Psoas muscle (tissue), 8 donors: ENCODE data around the gene ADAMTS12. TPM values are rescaled to one million over a fixed set of nuclear protein-coding genes. Genes with fewer than 3 reads are reported as not detected.
"Not testable (repeated sequence)": the region's sequence is repeated elsewhere in the genome, so short reads cannot be mapped to it uniquely, and the experiment has no call there.

Experiments
- ATAC-seq, 4 donors: fragments of 200-7000 bp; cut with Tn5 transposase; one replicate each; pipeline ENCODE4 v1.9.1; 2020; ENCODE audit warnings: moderate library complexity in 3 of 4, mild to moderate bottlenecking in 2 of 4
- DNase-seq, 2 donors: peaks; one replicate each; pipeline ENCODE4 v3.0.0-alpha.2; 2020
- H3K27ac ChIP-seq: fragments of 200-600 bp; one replicate; pipeline ENCODE4 v1.8.0; 2022
- H3K27me3 ChIP-seq, 3 donors: fragments of 200-600 bp in 1 of 3; one replicate each; pipeline versions ENCODE4 v1.6.1 to v1.8.0; 2013 to 2022; ENCODE audit warnings: low read length in 2 of 3, mild to moderate bottlenecking in 2 of 3, moderate library complexity in 1 of 3; ENCODE audit not compliant: insufficient read depth in 3 of 3
- H3K36me3 ChIP-seq, 2 donors: fragments of 200-600 bp in 1 of 2; one replicate each; pipeline versions ENCODE4 v1.6.1 to v1.8.0; 2013 to 2022; ENCODE audit warnings: low read depth in 1 of 2, mild to moderate bottlenecking in 1 of 2, moderate library complexity in 1 of 2; ENCODE audit not compliant: insufficient read depth in 1 of 2
- H3K4me1 ChIP-seq: fragments of 200-600 bp; one replicate; pipeline ENCODE4 v1.8.0; 2022
- H3K4me3 ChIP-seq: fragments of 200-600 bp; one replicate; pipeline ENCODE4 v1.8.0; 2022; ENCODE audit warnings: mild to moderate bottlenecking
- H3K9me3 ChIP-seq: fragments of 200-600 bp; one replicate; pipeline ENCODE4 v1.8.0; 2022
- CTCF ChIP-seq: fragments of 200-600 bp; IDR thresholded peaks from one replicate; pipeline ENCODE4 v1.8.0; 2022; ENCODE audit warnings: antibody characterized with exemption
- WGBS, 3 donors: extraction: QIAGEN DNeasy Blood & Tissue Kit; methylation state at CpG; one replicate each; pipeline versions ENCODE4 v1.1.6 to v1.1.7; 2013; 5-methylcytosine and 5-hydroxymethylcytosine counted together
- intact Hi-C, 2 donors: fragments of 100-400 bp; cut with DNase I; formaldehyde crosslinking; loops; one replicate each; pipeline versions ENCODE4 v1.11.0 to v1.14.2; 2022
- polyA plus RNA-seq, 3 donors: library from polyadenylated mRNA; stranded (reverse); fragments of 200-250 nt; gene quantifications; one replicate each; pipeline ENCODE4 v1.2.3, GENCODE V29; 2013
- total RNA-seq, 4 donors: library from RNA; stranded (reverse); fragmentation: NEBNext Ultra II Directional in 2 of 4; extraction: Animal tissue kit (Norgen Biotek cat#: 25700) in 2 of 4; gene quantifications; one replicate each; pipeline versions ENCODE4 v1.2.1 to v1.2.4, GENCODE V29; 2021 to 2023
- donor health status: healthy with polysubstance abuse.
- donor health status: DM: no; HTN: no; CAD: no; lungs with moderate emphysema.
- donor health status: Bipolar disorder and iron deficiency.
- donor health status: healthy.
- donor health status: DM: yes; HTN: yes; CAD: no.
- donor health status: DM: no; HTN: no; CAD: no.
- donor health status: DM: no; HTN: no; CAD: no.
- donor health status: DM: yes; HTN: yes; CAD: no.

Gene ADAMTS12
- total and polyA plus RNA-seq, 7 donors, result 0.19 to 1.2 (median 0.88) TPM

- no peaks in the 10 kb centered on the region for H3K36me3 ChIP-seq
- intact Hi-C loops, result no loop called here
- ATAC-seq (no peak), DNase-seq (no peak)
- no peaks in the 10 kb centered on the region for H3K9me3 ChIP-seq
- H3K27ac ChIP-seq, result no peak overlapping the region
- H3K4me1 ChIP-seq, result no peaks in the 10 kb centered on the region
- H3K4me3 ChIP-seq, result no peak overlapping the region
- no peaks in the 10 kb centered on the region for H3K27me3 ChIP-seq
- 90 to 96% (median 90%) methylated on average over 3 of the region's 3 CpGs for WGBS, 3 donors
- no peak for TF ChIP-seq CTCF
These were observed 11.5 kb downstream of the ADAMTS12 start for GRCh38 chr5:33880319-33880718.

GRCh38 chr5:33877449-33877848 is 14.3 kb downstream of the ADAMTS12 start:
- intact Hi-C loops, result no loop called here
- no peak overlapping the region for H3K4me3 ChIP-seq
- no peaks in the 10 kb centered on the region for H3K27me3 ChIP-seq
- DNase-seq, result no peak
- no peak overlapping the region for H3K27ac ChIP-seq
- H3K9me3 ChIP-seq, result no peaks in the 10 kb centered on the region
- H3K4me1 ChIP-seq, result no peaks in the 10 kb centered on the region
- H3K36me3 ChIP-seq, result no peaks in the 10 kb centered on the region
- 34 to 52% (median 51%) methylated on average over 4 of the region's 4 CpGs for WGBS, 3 donors
- ATAC-seq, result no peak
- no peak for TF ChIP-seq CTCF

- 88 to 100% (median 97%) methylated on average over 1 of the region's 1 CpG for WGBS, 3 donors
These were observed 24.5 kb downstream of the ADAMTS12 start for GRCh38 chr5:33867241-33867640.

GRCh38 chr5:33859177-33859576 is 32.6 kb downstream of the ADAMTS12 start:
- DNase-seq, intact Hi-C loops, H3K27ac ChIP-seq, H3K4me3 ChIP-seq, H3K27me3 ChIP-seq, H3K36me3 ChIP-seq, H3K4me1 ChIP-seq, H3K9me3 ChIP-seq, ATAC-seq: not testable (repeated sequence)
- WGBS, 3 donors, result 27 to 47% (median 33%) methylated on average over 4 of the region's 4 CpGs

More at GRCh38 chr5:33867241-33867640, 24.5 kb downstream of the ADAMTS12 start:
- intact Hi-C loops, result no loop called here
- no peak for DNase-seq
- Histone ChIP-seq H3K9me3 (no peaks in the 10 kb centered on the region), H3K36me3 (no peaks in the 10 kb centered on the region), H3K27me3 (no peaks in the 10 kb centered on the region), H3K27ac (no peak overlapping the region), H3K4me3 (no peak overlapping the region), H3K4me1 (no peaks in the 10 kb centered on the region)
- no peak for TF ChIP-seq CTCF
- ATAC-seq, result no peak

GRCh38 chr5:33857037-33857436 is 34.8 kb downstream of the ADAMTS12 start:
- Histone ChIP-seq H3K4me3 (no peak overlapping the region), H3K4me1 (no peaks in the 10 kb centered on the region), H3K36me3 (no peaks in the 10 kb centered on the region), H3K9me3 (no peaks in the 10 kb centered on the region), H3K27ac (no peak overlapping the region), H3K27me3 (no peaks in the 10 kb centered on the region)
- intact Hi-C loops, result no loop called here
- ATAC-seq, result no peak
- DNase-seq, result no peak
- WGBS, 3 donors, result 81 to 84% (median 82%) methylated on average over 5 of the region's 5 CpGs
- no peak for TF ChIP-seq CTCF
